ENCODE measurements around the gene ZNF521.

The ZNF521 gene

DNA sequence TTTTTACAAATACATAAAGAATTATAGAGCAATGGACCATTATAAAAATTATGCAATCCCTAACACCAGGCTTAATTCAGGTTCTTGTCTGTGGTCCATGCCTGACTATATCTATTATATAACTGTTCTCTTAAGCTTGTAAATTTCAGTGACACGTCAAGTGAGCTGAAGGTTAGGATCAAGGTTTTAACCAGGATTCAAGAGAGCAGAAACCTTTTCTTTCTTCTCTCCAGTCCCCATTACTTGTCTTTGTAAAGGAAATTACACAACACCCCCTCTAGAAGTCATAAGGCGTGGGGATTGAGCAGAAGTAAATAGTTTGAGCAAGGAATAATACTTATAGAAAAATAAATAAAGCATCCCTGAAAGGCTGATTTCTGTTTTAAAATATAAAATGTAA, 122.0 kb downstream of the ZNF521 start:
- Histone ChIP-seq H3K36me3 (ENCODE audit: control insufficient read depth in 4 of 4, insufficient read depth in 4 of 4, low read length in 3 of 4) (peaks cover 6 to 19% (median 14%) of the 10 kb centered on the region in 4 experiments), H3K4me1 (ENCODE audit: control extremely low read depth in 1 of 4, control insufficient read depth in 4 of 4, insufficient read depth in 4 of 4, low read length in 3 of 4) (peaks cover 57 to 98% (median 69%) of the 10 kb centered on the region in 4 experiments), H3K9me3 (ENCODE audit: control extremely low read depth in 1 of 5, control insufficient read depth in 4 of 5, insufficient read depth in 2 of 5, low read depth in 1 of 5, low read length in 4 of 5) (no peaks in the 10 kb centered on the region), H3K4me3 (ENCODE audit: control insufficient read depth in 1 of 7, extremely low read depth in 1 of 7, insufficient read depth in 4 of 7, low read depth in 2 of 7, low read length in 6 of 7) (no peak overlapping the region), H3K27ac (ENCODE audit: insufficient read depth in 1 of 2, low read depth in 1 of 2, low read length in 2 of 2, poor library complexity in 1 of 2, severe bottlenecking in 2 of 2) (peak overlapping the region; percentile 77 to 90), H3K27me3 (replicated peaks in 2 of 5; ENCODE audit: control insufficient read depth in 4 of 5, insufficient read depth in 5 of 5, low read length in 4 of 5) (no peaks in the 10 kb centered on the region)
- no CpG with 5 or more reads among the region's 2 CpGs for WGBS (ENCODE audit: insufficient coverage)
- CTCF ChIA-PET: interaction anchor here (0.6 to 3.7 kb wide), 7 partner anchors 10 to 120 kb away, joined by 3 to 22 read pairs (median 6); no protein-coding TSS in a partner anchor
- peak in 2 of 3 donors; percentile 39 to 56 for DNase-seq
- POLR2A ChIA-PET: interaction anchor here (0.8 to 1.9 kb wide), 4 partner anchors 18 to 121 kb away, joined by 3 to 29 read pairs (median 3); partner anchors contain the start of gene ZNF521

DNA sequence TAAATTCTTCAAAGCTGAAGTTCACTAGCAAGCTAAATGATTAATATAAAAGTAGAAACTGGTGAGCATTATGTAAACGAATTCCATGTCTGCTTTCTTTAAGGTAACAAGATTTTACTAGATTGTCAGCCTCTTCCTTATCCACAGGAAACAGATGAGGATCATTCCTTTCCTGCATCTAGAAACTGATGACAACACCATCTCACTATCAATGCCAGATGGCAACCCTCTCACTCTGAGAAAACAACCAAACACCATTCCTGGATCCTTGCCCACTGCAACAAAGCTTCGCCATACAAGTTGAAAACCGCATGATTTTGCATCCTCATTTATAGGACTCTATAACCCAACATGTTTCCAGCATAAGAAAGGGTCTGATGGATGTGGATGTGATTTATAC, 122.9 kb downstream of the ZNF521 start:
- peak; percentile 99 to 100 (median 100) for DNase-seq
- POLR2A ChIA-PET: interaction anchor here (1.0 to 1.9 kb wide), 8 partner anchors 11 to 121 kb away, joined by 3 to 29 read pairs (median 4); partner anchors contain the start of gene ZNF521
- Histone ChIP-seq H3K9me3 (ENCODE audit: control extremely low read depth in 1 of 5, control insufficient read depth in 4 of 5, insufficient read depth in 2 of 5, low read depth in 1 of 5, low read length in 4 of 5) (no peaks in the 10 kb centered on the region), H3K27ac (ENCODE audit: insufficient read depth in 1 of 2, low read depth in 1 of 2, low read length in 2 of 2, poor library complexity in 1 of 2, severe bottlenecking in 2 of 2) (peak overlapping the region; percentile 82 to 90), H3K27me3 (replicated peaks in 2 of 5; ENCODE audit: control insufficient read depth in 4 of 5, insufficient read depth in 5 of 5, low read length in 4 of 5) (no peaks in the 10 kb centered on the region), H3K4me1 (ENCODE audit: control extremely low read depth in 1 of 4, control insufficient read depth in 4 of 4, insufficient read depth in 4 of 4, low read length in 3 of 4) (peaks cover 59 to 100% (median 75%) of the 10 kb centered on the region in 4 experiments), H3K4me3 (ENCODE audit: control insufficient read depth in 1 of 7, extremely low read depth in 1 of 7, insufficient read depth in 4 of 7, low read depth in 2 of 7, low read length in 6 of 7) (peak overlapping the region in 2 of 7 experiments; percentile 43 to 52), H3K36me3 (ENCODE audit: control insufficient read depth in 4 of 4, insufficient read depth in 4 of 4, low read length in 3 of 4) (peaks cover 6 to 20% (median 15%) of the 10 kb centered on the region in 4 experiments)
- WGBS (ENCODE audit: insufficient coverage): no CpG with 5 or more reads among the region's 3 CpGs
- CTCF ChIA-PET: interaction anchor here (1.0 to 3.7 kb wide), 10 partner anchors 9 to 126 kb away, joined by 3 to 22 read pairs (median 4); no protein-coding TSS in a partner anchor

DNA sequence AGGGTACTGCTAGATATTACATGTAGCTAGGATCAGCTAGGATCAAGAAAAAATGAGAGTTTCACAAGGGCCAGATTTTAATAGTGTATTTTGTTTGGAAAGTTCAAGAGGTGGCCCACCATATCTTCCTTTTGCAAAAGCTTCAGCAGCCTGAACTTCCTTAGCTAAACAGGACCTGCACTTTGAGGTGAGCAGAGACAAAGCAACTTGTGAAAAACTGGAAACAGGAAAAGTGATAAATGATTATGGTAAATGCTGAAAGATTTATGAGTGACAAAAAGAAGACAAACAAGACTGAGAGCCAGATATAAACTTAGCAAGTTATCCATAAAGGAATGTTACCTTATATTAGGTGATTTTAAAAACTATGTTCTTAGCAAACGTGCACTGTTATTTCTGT, 123.6 kb downstream of the ZNF521 start:
- H3K36me3 ChIP-seq (ENCODE audit: control insufficient read depth in 4 of 4, insufficient read depth in 4 of 4, low read length in 3 of 4): peaks cover 6 to 22% (median 15%) of the 10 kb centered on the region in 4 experiments
- WGBS (ENCODE audit: insufficient coverage): 17% methylated on average over 1 of the region's 1 CpG
- no peaks in the 10 kb centered on the region for H3K27me3 ChIP-seq (replicated peaks in 2 of 5; ENCODE audit: control insufficient read depth in 4 of 5, insufficient read depth in 5 of 5, low read length in 4 of 5)
- H3K4me1 ChIP-seq (ENCODE audit: control extremely low read depth in 1 of 4, control insufficient read depth in 4 of 4, insufficient read depth in 4 of 4, low read length in 3 of 4): peaks cover 52 to 100% (median 76%) of the 10 kb centered on the region in 4 experiments
- H3K4me3 ChIP-seq (ENCODE audit: control insufficient read depth in 1 of 7, extremely low read depth in 1 of 7, insufficient read depth in 4 of 7, low read depth in 2 of 7, low read length in 6 of 7): peak overlapping the region in 4 of 7 experiments; percentile 12 to 52 (median 32)
- POLR2A ChIA-PET: interaction anchor here (0.6 to 1.9 kb wide), 9 partner anchors 11 to 925 kb away, joined by 3 to 29 read pairs (median 4); partner anchors contain the start of gene ZNF521
- H3K9me3 ChIP-seq (ENCODE audit: control extremely low read depth in 1 of 5, control insufficient read depth in 4 of 5, insufficient read depth in 2 of 5, low read depth in 1 of 5, low read length in 4 of 5): no peaks in the 10 kb centered on the region
- CTCF ChIA-PET: interaction anchor here (1.0 to 3.7 kb wide), 7 partner anchors 8 to 126 kb away, joined by 3 to 22 read pairs (median 4); no protein-coding TSS in a partner anchor
- H3K27ac ChIP-seq (ENCODE audit: insufficient read depth in 1 of 2, low read depth in 1 of 2, low read length in 2 of 2, poor library complexity in 1 of 2, severe bottlenecking in 2 of 2): peak overlapping the region; percentile 82 to 90
- peak in 2 of 3 donors; percentile 14 to 46 for DNase-seq

DNA sequence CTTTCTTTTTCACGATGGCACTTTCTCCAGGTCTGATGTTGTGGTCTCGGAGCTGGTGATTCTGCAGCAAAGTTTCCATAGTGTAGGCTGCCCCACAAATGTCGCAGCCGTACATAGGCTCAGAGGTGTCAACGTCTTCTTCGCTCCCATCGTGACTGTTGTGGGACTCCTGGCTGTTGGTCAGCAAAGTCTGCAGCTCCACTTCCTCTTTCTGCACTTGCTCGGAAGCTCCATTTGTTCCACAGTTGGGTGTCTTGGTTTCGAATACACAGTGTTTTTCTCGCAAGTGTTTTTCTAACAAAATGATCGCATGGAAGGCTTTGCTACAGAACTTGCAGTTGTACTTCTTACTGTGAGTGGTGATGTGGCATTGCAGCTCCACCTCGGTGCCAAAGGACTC, 126.8 kb downstream of the ZNF521 start:
- ChIA-PET CTCF (interaction anchor here (0.8 to 1.7 kb wide), 5 partner anchors 9 to 86 kb away, joined by 3 to 4 read pairs (median 3); no protein-coding TSS in a partner anchor), POLR2A (interaction anchor here (0.8 kb wide), 1 partner anchor 126 kb away, joined by 3 read pairs; no protein-coding TSS in a partner anchor)
- peaks cover 6 to 28% (median 19%) of the 10 kb centered on the region in 4 experiments for H3K36me3 ChIP-seq (ENCODE audit: control insufficient read depth in 4 of 4, insufficient read depth in 4 of 4, low read length in 3 of 4)
- WGBS (ENCODE audit: insufficient coverage): 25% methylated on average over 12 of the region's 12 CpGs
- peak in 2 of 3 donors; percentile 85 to 88 for DNase-seq
- H3K4me3 ChIP-seq (ENCODE audit: control insufficient read depth in 1 of 7, extremely low read depth in 1 of 7, insufficient read depth in 4 of 7, low read depth in 2 of 7, low read length in 6 of 7): peak overlapping the region in 2 of 7 experiments; percentile 17 to 30
- H3K4me1 ChIP-seq (ENCODE audit: control extremely low read depth in 1 of 4, control insufficient read depth in 4 of 4, insufficient read depth in 4 of 4, low read length in 3 of 4): peaks cover 34 to 79% (median 57%) of the 10 kb centered on the region in 4 experiments
- no peaks in the 10 kb centered on the region for H3K9me3 ChIP-seq (ENCODE audit: control extremely low read depth in 1 of 5, control insufficient read depth in 4 of 5, insufficient read depth in 2 of 5, low read depth in 1 of 5, low read length in 4 of 5)
- H3K27me3 ChIP-seq (replicated peaks in 2 of 5; ENCODE audit: control insufficient read depth in 4 of 5, insufficient read depth in 5 of 5, low read length in 4 of 5): no peaks in the 10 kb centered on the region
- peak overlapping the region; percentile 18 to 37 for H3K27ac ChIP-seq (ENCODE audit: insufficient read depth in 1 of 2, low read depth in 1 of 2, low read length in 2 of 2, poor library complexity in 1 of 2, severe bottlenecking in 2 of 2)

DNA sequence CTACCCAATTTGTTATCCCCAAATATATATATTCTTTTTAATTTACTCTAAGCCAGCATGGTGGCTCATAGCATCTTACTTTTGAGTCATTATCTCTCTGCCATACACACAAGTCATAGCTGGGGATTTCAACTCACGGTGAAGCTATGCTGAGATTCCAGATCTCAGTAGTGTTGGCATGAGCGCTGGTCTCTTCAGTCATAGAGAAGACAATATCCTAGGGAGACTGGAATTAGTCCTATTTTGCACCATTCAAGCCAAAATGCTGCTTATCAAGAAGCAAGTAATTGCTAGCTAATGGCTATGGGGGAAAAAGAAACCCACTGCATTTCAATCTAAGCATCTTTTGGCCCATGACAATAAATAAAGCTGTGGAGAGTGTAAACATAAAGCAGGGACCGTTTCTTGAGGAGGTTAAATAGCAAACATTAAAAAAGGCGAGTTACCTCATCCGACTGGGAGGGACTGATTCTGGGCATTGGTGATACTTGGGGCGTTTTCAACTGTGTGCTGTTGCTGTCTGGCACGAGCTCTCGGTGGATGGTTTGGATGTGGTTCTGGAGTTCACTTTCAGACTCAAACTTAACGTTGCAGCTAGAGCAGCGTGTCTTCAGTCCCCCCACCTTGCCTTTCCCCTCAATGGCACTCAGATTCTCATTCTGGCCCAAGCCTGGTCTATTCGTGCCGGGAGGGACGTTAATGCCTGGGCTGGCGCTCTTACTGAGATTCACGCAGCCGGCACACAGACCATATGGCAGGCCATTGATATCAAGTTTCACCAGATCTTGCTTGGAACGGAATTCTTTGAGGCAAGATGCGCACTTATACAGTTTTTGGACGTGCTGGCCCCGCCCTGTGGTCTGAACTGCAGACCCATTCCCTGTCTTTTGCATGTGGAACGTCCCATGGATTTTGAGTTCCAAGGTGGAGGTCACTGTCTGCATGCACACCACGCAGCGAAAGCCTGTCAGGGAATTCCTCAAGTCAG, 127.8 kb downstream of the ZNF521 start:
- peaks cover 28 to 74% (median 49%) of the 10 kb centered on the region in 4 experiments for H3K4me1 ChIP-seq (ENCODE audit: control extremely low read depth in 1 of 4, control insufficient read depth in 4 of 4, insufficient read depth in 4 of 4, low read length in 3 of 4)
- H3K4me3 ChIP-seq (ENCODE audit: control insufficient read depth in 1 of 7, extremely low read depth in 1 of 7, insufficient read depth in 4 of 7, low read depth in 2 of 7, low read length in 6 of 7): peak overlapping the region in 1 of 7 experiments; percentile 30
- no peaks in the 10 kb centered on the region for H3K9me3 ChIP-seq (ENCODE audit: control extremely low read depth in 1 of 5, control insufficient read depth in 4 of 5, insufficient read depth in 2 of 5, low read depth in 1 of 5, low read length in 4 of 5)
- 93% methylated on average over 23 of the region's 23 CpGs for WGBS (ENCODE audit: insufficient coverage)
- ChIA-PET CTCF (interaction anchor here (1.0 to 2.1 kb wide), 10 partner anchors 8 to 107 kb away, joined by 3 to 6 read pairs (median 4); no protein-coding TSS in a partner anchor), POLR2A (interaction anchor here (0.8 to 1.8 kb wide), 3 partner anchors 8 to 127 kb away, joined by 3 to 5 read pairs (median 3); no protein-coding TSS in a partner anchor)
- DNase-seq: peak in 2 of 3 donors; percentile 20 to 29
- H3K27me3 ChIP-seq (replicated peaks in 2 of 5; ENCODE audit: control insufficient read depth in 4 of 5, insufficient read depth in 5 of 5, low read length in 4 of 5): no peaks in the 10 kb centered on the region
- H3K36me3 ChIP-seq (ENCODE audit: control insufficient read depth in 4 of 4, insufficient read depth in 4 of 4, low read length in 3 of 4): peaks cover 9 to 32% (median 21%) of the 10 kb centered on the region in 4 experiments
- peak overlapping the region; percentile 48 to 65 for H3K27ac ChIP-seq (ENCODE audit: insufficient read depth in 1 of 2, low read depth in 1 of 2, low read length in 2 of 2, poor library complexity in 1 of 2, severe bottlenecking in 2 of 2)

DNA sequence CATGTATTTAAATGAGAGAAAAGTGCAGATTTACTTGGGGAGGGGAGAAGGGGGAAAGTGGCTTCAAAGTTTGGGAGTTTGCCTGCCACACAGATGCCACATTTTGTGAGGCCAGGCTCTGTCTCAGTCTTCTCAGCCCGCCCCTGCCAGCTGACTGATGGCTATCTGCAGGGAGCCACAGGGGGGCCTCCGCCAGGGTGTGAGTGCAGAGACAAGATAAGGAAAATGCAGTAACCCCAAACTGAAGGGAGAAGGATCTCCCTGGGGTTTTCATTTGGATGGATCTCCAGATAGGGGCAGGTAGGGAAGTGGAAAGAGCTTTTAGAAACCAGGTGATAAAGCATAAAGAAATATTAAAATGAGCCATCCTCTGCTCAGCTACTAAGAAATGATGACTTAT, 128.8 kb downstream of the ZNF521 start:
- H3K9me3 ChIP-seq (ENCODE audit: control extremely low read depth in 1 of 5, control insufficient read depth in 4 of 5, insufficient read depth in 2 of 5, low read depth in 1 of 5, low read length in 4 of 5): no peaks in the 10 kb centered on the region
- peak overlapping the region in 1 of 7 experiments; percentile 24 for H3K4me3 ChIP-seq (ENCODE audit: control insufficient read depth in 1 of 7, extremely low read depth in 1 of 7, insufficient read depth in 4 of 7, low read depth in 2 of 7, low read length in 6 of 7)
- peak overlapping the region; percentile 48 to 65 for H3K27ac ChIP-seq (ENCODE audit: insufficient read depth in 1 of 2, low read depth in 1 of 2, low read length in 2 of 2, poor library complexity in 1 of 2, severe bottlenecking in 2 of 2)
- ChIA-PET CTCF (interaction anchor here (1.1 to 2.1 kb wide), 8 partner anchors 9 to 108 kb away, joined by 3 to 6 read pairs (median 4); no protein-coding TSS in a partner anchor), POLR2A (interaction anchor here (1.0 to 1.8 kb wide), 2 partner anchors 9 to 21 kb away, joined by 3 to 5 read pairs; no protein-coding TSS in a partner anchor)
- no peaks in the 10 kb centered on the region for H3K27me3 ChIP-seq (replicated peaks in 2 of 5; ENCODE audit: control insufficient read depth in 4 of 5, insufficient read depth in 5 of 5, low read length in 4 of 5)
- H3K4me1 ChIP-seq (ENCODE audit: control extremely low read depth in 1 of 4, control insufficient read depth in 4 of 4, insufficient read depth in 4 of 4, low read length in 3 of 4): peaks cover 21 to 65% (median 41%) of the 10 kb centered on the region in 4 experiments
- H3K36me3 ChIP-seq (ENCODE audit: control insufficient read depth in 4 of 4, insufficient read depth in 4 of 4, low read length in 3 of 4): peaks cover 9 to 40% (median 23%) of the 10 kb centered on the region in 4 experiments
- WGBS (ENCODE audit: insufficient coverage): no CpG with 5 or more reads among the region's 2 CpGs
- peak; percentile 64 to 78 (median 65) for DNase-seq
